SU-DHL-6 (cell line): ENCODE data around the gene FBXO2.

ENCODE experiments used
- H2AFZ ChIP-seq: fragments of 200-600 bp; sonication (generic); 2 replicates; pipeline ENCODE4 v1.6.1; 2014; ENCODE audit warnings: low read depth, mild to moderate bottlenecking, moderate library complexity, mixed read lengths, antibody characterized with exemption, low read length; ENCODE audit not compliant: severe bottlenecking
- H3F3A ChIP-seq: fragments of 200-600 bp; shearing (Covaris generic); 2 replicates; pipeline ENCODE4 v1.6.0; 2016; ENCODE audit warnings: antibody characterized with exemption, mild to moderate bottlenecking; ENCODE audit not compliant: insufficient read depth
- H3K27ac ChIP-seq: fragments of 200-600 bp; sonication (generic); 2 replicates; pipeline ENCODE4 v1.5.1; 2016; ENCODE audit warnings: low read depth, mild to moderate bottlenecking, low read length, moderate library complexity, mixed read lengths
- H3K27me3 ChIP-seq: fragments of 200-600 bp; sonication (generic), shearing (Covaris generic); 2 replicates; pipeline ENCODE4 v1.6.0; 2014; ENCODE audit warnings: mild to moderate bottlenecking, low read length
- H3K36me3 ChIP-seq: fragments of 200-600 bp; sonication (generic); 2 replicates; pipeline ENCODE4 v1.6.1; 2014; ENCODE audit warnings: mild to moderate bottlenecking, low read length, mixed read lengths
- H3K4me2 ChIP-seq: fragments of 300-600, 200-600 bp; shearing (Covaris generic), sonication (generic); 2 replicates; pipeline ENCODE4 v1.6.0; 2014; ENCODE audit warnings: low read length, low read depth, mild to moderate bottlenecking; ENCODE audit not compliant: poor library complexity, severe bottlenecking
- H3K4me3 ChIP-seq: fragments of 200-600 bp; sonication (generic); 2 replicates; pipeline ENCODE4 v1.5.1; 2014; ENCODE audit warnings: antibody characterized with exemption, low read length, mild to moderate bottlenecking, mixed read lengths; ENCODE audit not compliant: insufficient read depth, poor library complexity, severe bottlenecking
- H3K79me2 ChIP-seq: fragments of 200-600 bp; sonication (generic); 2 replicates; pipeline ENCODE4 v1.6.1; 2014; ENCODE audit warnings: mild to moderate bottlenecking, low read length, moderate library complexity; ENCODE audit not compliant: insufficient read depth
- H3K9ac ChIP-seq: fragments of 200-600 bp; sonication (generic); 2 replicates; pipeline ENCODE4 v1.7.0; 2014; ENCODE audit warnings: mild to moderate bottlenecking, low read length
- H3K9me2 ChIP-seq: fragments of 200-600 bp; sonication (generic); replicated peaks from 2 replicates; pipeline ENCODE4 v1.6.1; 2014; ENCODE audit warnings: low read length; ENCODE audit not compliant: insufficient read depth
- H3K9me3 ChIP-seq: fragments of 200-600 bp; sonication (generic); 2 replicates; pipeline ENCODE4 v1.6.1; 2014; ENCODE audit warnings: low read length, mixed read lengths; ENCODE audit not compliant: insufficient read depth
- H4K20me1 ChIP-seq: fragments of 200-600 bp; sonication (generic); 2 replicates; pipeline ENCODE4 v1.6.1; 2014; ENCODE audit warnings: low read depth, mild to moderate bottlenecking, antibody characterized with exemption, low read length, moderate library complexity, mixed read lengths
- CTCF ChIP-seq: fragments of 200-600 bp; sonication (generic); IDR thresholded peaks from one replicate; pipeline ENCODE4 v1.5.1; 2017; ENCODE audit warnings: antibody characterized with exemption, mild to moderate bottlenecking, low read length, moderate library complexity; ENCODE audit not compliant: insufficient read depth, poor library complexity, severe bottlenecking
- EZH2phosphoT487 ChIP-seq: fragments of 200-600 bp; sonication (generic), shearing (Covaris generic); conservative IDR thresholded peaks from 2 replicates; pipeline ENCODE4 v1.6.1; 2018; ENCODE audit warnings: mild to moderate bottlenecking, antibody characterized with exemption, low read length, moderate library complexity, mixed read lengths

Gene FBXO2

GRCh38 chr1:11649624-11650330 is 4.5 kb downstream of the FBXO2 start:
- no peaks in the 10 kb centered on the region for H3F3A ChIP-seq
- no peak overlapping the region for H3K27ac ChIP-seq
- TF ChIP-seq EZH2phosphoT487 (no peak), CTCF (no peak)
- H3K79me2 ChIP-seq = no peaks in the 10 kb centered on the region
- H3K36me3 ChIP-seq = no peaks in the 10 kb centered on the region
- H3K9me3 ChIP-seq = no peaks in the 10 kb centered on the region
- H3K4me2 ChIP-seq = no peak overlapping the region
- H2AFZ ChIP-seq = no peak overlapping the region
- H3K27me3 ChIP-seq = no peaks in the 10 kb centered on the region
- no peaks in the 10 kb centered on the region for H4K20me1 ChIP-seq
- no peaks in the 10 kb centered on the region for H3K9me2 ChIP-seq
- no peak overlapping the region for H3K9ac ChIP-seq
- H3K4me3 ChIP-seq = no peak overlapping the region

- no peak overlapping the region for H2AFZ ChIP-seq
- no peaks in the 10 kb centered on the region for H3K79me2 ChIP-seq
- TF ChIP-seq CTCF (no peak), EZH2phosphoT487 (no peak)
- H3K4me3 ChIP-seq = no peak overlapping the region
- H3K9ac ChIP-seq = no peak overlapping the region
- no peak overlapping the region for H3K27ac ChIP-seq
- H3K4me2 ChIP-seq = no peak overlapping the region
- no peaks in the 10 kb centered on the region for H3K9me3 ChIP-seq
- no peaks in the 10 kb centered on the region for H3K27me3 ChIP-seq
- H4K20me1 ChIP-seq = no peaks in the 10 kb centered on the region
- H3K36me3 ChIP-seq = no peaks in the 10 kb centered on the region
- H3F3A ChIP-seq = no peaks in the 10 kb centered on the region
- no peaks in the 10 kb centered on the region for H3K9me2 ChIP-seq
These were observed 5.0 kb downstream of the FBXO2 start for GRCh38 chr1:11649237-11649623.

- no peak for TF ChIP-seq CTCF
- no peak for TF ChIP-seq EZH2phosphoT487
- Histone ChIP-seq H3K4me3 (no peak overlapping the region), H3K27ac (no peak overlapping the region), H3K27me3 (no peaks in the 10 kb centered on the region), H4K20me1 (no peaks in the 10 kb centered on the region), H3K9me3 (no peaks in the 10 kb centered on the region), H3K4me2 (no peak overlapping the region), H3K9me2 (no peaks in the 10 kb centered on the region), H3K36me3 (no peaks in the 10 kb centered on the region), H3K9ac (no peak overlapping the region), H3F3A (no peaks in the 10 kb centered on the region), H3K79me2 (no peaks in the 10 kb centered on the region), H2AFZ (no peak overlapping the region)
These were observed 5.5 kb downstream of the FBXO2 start for GRCh38 chr1:11648732-11649158.
